Activated CD8-positive, alpha-beta T cell treated with anti-CD3 and anti-CD28 coated beads, Interleukin-2, amount 10 ng/mL, durations not matched to agents 7 days and 5 days (primary cell): ENCODE data around the gene NCOR1. TPM values are rescaled to one million over a fixed set of nuclear protein-coding genes. Genes with fewer than 3 reads are reported as not detected.

ENCODE experiments used
- ATAC-seq: fragments of 150-1000 bp; cut with Tn5 transposase; one replicate; pipeline ENCODE4 v1.10.0; 2021; ENCODE audit warnings: moderate library complexity
- CTCF ChIA-PET: fragments of 350-600 bp; sonication (Branson Sonifier 250); formaldehyde crosslinking; loops from one replicate; lab custom pipeline; 2021; ENCODE audit warnings: antibody characterized with exemption; lab: Charles Lee
- POLR2A ChIA-PET: fragments of 350-600 bp; sonication (Branson Sonifier 250); formaldehyde crosslinking; loops from one replicate; lab custom pipeline; 2021; ENCODE audit warnings: antibody characterized with exemption; lab: Charles Lee
- DNase-seq: peaks from one replicate; pipeline ENCODE4 v3.0.0-alpha.2; 2020
- H3K27ac Mint-ChIP-seq: one replicate; pipeline ENCODE4 v1.8.0; 2021; ENCODE audit warnings: mild to moderate bottlenecking, mixed read lengths
- H3K27me3 Mint-ChIP-seq: one replicate; pipeline ENCODE4 v1.8.0; 2021; ENCODE audit warnings: low read depth, mixed read lengths
- H3K36me3 Mint-ChIP-seq: one replicate; pipeline ENCODE4 v1.8.0; 2021; ENCODE audit warnings: low read depth, mixed read lengths
- H3K4me1 Mint-ChIP-seq: one replicate; pipeline ENCODE4 v1.8.0; 2021; ENCODE audit warnings: low read depth, mixed read lengths
- H3K4me3 Mint-ChIP-seq: one replicate; pipeline ENCODE4 v1.8.0; 2021; ENCODE audit warnings: mild to moderate bottlenecking, mixed read lengths
- H3K9me3 Mint-ChIP-seq: one replicate; pipeline ENCODE4 v1.8.0; 2022; ENCODE audit warnings: mixed read lengths; ENCODE audit not compliant: insufficient read depth
- total RNA-seq, 2 experiments: library from RNA; stranded (reverse); gene quantifications; one replicate each; pipeline ENCODE4 v1.2.3, GENCODE V29; 2021

The NCOR1 gene
- total RNA-seq, 2 experiments from 2014 or later, result 160 to 161 TPM

DNA sequence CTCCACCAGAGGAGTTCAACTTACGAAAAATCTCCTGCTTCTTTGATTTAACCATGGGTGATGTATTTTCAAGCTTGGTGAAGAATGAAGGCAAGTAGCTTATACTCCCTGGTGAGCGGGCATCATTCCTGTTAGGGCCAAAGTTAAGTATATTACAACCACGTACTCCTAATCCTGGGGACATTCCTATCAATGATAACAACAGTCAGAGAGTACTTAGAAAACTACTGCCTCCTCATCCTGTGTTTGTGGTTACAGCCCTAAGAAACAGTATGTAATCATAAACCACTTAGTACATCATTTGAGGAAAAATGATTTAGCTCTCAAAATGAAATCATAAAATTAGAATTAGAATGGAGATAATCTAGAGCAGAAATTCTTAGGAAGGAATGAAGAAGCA is 168.4 kb downstream of the NCOR1 start:
- H3K4me1 Mint-ChIP-seq, result peaks cover 15% of the 10 kb centered on the region
- POLR2A ChIA-PET, result no interaction called here
- H3K9me3 Mint-ChIP-seq, result no peaks in the 10 kb centered on the region
- H3K36me3 Mint-ChIP-seq, result peaks cover 58% of the 10 kb centered on the region
- no peak overlapping the region for H3K4me3 Mint-ChIP-seq
- ATAC-seq, result no peak
- no peak overlapping the region for H3K27ac Mint-ChIP-seq
- DNase-seq, result no peak
- no peaks in the 10 kb centered on the region for H3K27me3 Mint-ChIP-seq
- CTCF ChIA-PET, result interaction anchor here (1.4 to 1.7 kb wide), 2 partner anchors 9 to 19 kb away, joined by 4 to 6 read pairs; no protein-coding TSS in a partner anchor

DNA sequence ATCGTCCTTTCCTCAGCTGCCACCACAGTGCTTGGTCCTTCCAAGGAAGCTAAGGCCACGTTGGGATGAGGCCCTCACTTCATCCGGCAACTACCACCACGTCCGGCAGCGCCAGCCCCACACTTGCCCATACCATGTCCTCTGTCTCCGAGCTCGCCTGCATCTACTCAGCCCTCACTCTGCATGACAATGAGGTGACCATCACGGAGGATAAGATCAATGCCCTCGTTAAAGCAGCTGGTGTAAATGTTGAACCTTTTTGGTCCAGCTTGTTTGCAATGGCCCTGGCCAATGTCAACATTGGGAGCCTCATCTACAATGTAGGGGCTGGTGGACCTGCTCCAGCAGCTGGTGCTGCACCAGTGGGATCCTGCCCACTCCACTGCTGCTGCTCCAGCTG is 170.8 kb downstream of the NCOR1 start:
- ChIA-PET POLR2A (no interaction called here), CTCF (no interaction called here)
- Mint-ChIP-seq H3K36me3 (peaks cover 64% of the 10 kb centered on the region), H3K4me3 (no peak overlapping the region), H3K27ac (no peak overlapping the region), H3K4me1 (peaks cover 15% of the 10 kb centered on the region), H3K9me3 (no peaks in the 10 kb centered on the region), H3K27me3 (no peaks in the 10 kb centered on the region)
- ATAC-seq (no peak), DNase-seq (no peak)

DNA sequence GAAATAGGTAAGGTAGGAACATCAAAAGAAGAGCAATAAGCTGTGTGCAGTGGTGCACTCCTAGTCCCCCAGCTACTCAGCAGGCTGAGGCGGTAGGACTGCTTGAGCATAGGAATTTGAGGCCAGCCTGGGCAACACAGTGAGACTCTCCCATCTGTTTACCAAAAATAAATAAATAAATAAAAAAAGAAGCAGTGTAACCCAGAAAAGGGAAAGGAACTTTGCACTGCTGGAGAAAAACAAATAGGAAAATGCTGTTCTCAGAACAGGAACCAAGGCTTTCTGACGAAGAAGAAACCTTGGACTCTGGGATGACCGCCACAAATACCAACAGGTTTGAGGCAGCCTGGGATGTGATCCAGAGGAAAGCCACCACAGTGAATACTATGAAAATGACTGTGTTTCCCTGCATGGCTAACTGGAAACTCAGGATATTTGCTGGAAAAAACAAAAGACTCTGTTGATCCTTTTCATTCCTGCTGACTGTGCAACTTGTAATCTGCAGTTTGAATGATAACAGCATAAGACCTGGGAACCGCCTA is 174.6 kb downstream of the NCOR1 start:
- no peak for ATAC-seq
- H3K27ac Mint-ChIP-seq, result peak overlapping the region; percentile 43

DNA sequence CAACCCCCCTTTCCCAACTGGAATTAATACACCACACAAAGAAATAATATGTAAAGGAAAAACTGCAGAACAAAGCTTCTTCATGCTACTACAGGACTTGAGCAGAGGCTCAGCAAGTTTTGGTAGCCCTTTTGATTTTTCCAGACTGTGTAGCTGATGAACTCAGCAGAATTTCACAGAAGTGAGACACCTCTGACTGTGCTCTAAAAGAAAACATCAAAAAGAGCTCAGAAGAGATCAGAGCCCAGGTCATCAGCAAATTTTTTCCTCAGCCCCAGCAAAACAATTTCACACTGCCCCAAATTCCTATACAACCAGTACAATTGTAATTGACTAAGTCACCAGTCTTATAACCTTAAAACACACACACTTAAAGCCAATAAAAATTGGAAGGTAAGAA is 177.7 kb downstream of the NCOR1 start:
- peaks cover 6% of the 10 kb centered on the region for H3K4me1 Mint-ChIP-seq
- H3K27me3 Mint-ChIP-seq, result no peaks in the 10 kb centered on the region
- peaks cover 76% of the 10 kb centered on the region for H3K36me3 Mint-ChIP-seq
- ChIA-PET CTCF (interaction anchor here (0.8 to 1.9 kb wide), 2 partner anchors 9 kb away, joined by 3 to 6 read pairs; no protein-coding TSS in a partner anchor), POLR2A (no interaction called here)
- peak overlapping the region; percentile 26 for H3K27ac Mint-ChIP-seq
- H3K9me3 Mint-ChIP-seq, result no peaks in the 10 kb centered on the region
- DNase-seq, result no peak
- no peak for ATAC-seq
- H3K4me3 Mint-ChIP-seq, result no peak overlapping the region

More for the DNA sequence above, 174.6 kb downstream of the NCOR1 start:
- CTCF ChIA-PET, result no interaction called here
- Mint-ChIP-seq H3K4me3 (no peak overlapping the region), H3K36me3 (peaks cover 70% of the 10 kb centered on the region), H3K9me3 (no peaks in the 10 kb centered on the region), H3K27me3 (no peaks in the 10 kb centered on the region), H3K4me1 (no peaks in the 10 kb centered on the region)
- POLR2A ChIA-PET, result no interaction called here
- no peak for DNase-seq

DNA sequence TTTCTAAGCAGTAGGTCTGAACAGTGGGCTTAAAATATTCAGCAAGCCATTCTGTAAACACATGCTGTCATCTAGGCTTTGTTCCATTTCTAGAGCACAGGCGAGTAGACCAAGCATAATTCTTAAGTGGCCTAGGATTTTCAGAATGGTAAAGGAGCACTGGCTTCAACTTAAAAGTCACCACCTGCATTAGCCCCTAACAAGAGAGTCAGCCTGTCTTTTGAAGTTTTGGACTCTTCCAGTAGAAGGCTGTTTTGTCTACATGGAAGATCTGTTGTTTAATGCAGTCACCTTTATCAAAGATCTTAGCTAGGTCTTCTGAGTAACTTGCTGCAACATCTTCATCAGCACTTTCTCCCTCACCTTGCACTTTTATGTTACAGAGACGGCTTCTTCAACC is 179.1 kb downstream of the NCOR1 start:
- no peak overlapping the region for H3K4me3 Mint-ChIP-seq
- H3K27me3 Mint-ChIP-seq, result no peaks in the 10 kb centered on the region
- H3K27ac Mint-ChIP-seq, result no peak overlapping the region
- CTCF ChIA-PET, result no interaction called here
- ATAC-seq, result no peak
- H3K36me3 Mint-ChIP-seq, result peaks cover 79% of the 10 kb centered on the region
- no peak for DNase-seq
- POLR2A ChIA-PET, result no interaction called here
- H3K4me1 Mint-ChIP-seq, result peaks cover 6% of the 10 kb centered on the region
- no peaks in the 10 kb centered on the region for H3K9me3 Mint-ChIP-seq

DNA sequence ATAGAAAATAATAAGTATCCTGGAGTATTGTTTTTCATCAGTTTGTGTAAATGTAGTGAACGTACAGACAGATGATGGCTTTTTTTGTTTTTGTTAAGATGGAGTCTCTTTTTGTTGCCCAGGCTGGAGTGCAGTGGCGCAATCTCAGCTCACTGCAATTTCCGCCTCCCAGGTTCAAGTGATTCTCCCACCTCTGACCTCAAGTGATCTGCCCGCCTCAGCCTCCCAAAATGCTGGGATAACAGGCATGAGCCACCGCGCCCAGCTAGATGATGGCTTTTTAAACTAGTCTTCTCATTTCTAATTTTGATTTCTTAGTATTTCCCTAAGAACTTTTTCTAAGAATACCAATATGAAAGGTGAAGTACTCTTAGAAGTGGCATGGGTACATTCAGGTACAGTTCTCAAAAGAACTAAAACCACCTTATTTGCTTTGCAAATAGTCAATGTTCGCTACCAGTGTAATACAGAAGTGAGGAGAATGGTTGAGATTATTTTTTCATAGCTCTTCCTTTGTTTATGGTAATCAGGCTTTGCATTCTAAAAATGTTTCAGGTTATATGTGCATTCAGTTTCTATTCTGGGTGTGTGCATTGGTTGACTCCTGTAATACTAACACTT is 181.5 kb downstream of the NCOR1 start:
- ATAC-seq (no peak), DNase-seq (no peak)
- no peaks in the 10 kb centered on the region for H3K27me3 Mint-ChIP-seq
- CTCF ChIA-PET, result interaction anchor here (1.2 kb wide), 1 partner anchor 9 kb away, joined by 3 read pairs; no protein-coding TSS in a partner anchor
- POLR2A ChIA-PET, result no interaction called here
- peak overlapping the region; percentile 39 for H3K27ac Mint-ChIP-seq
- H3K9me3 Mint-ChIP-seq, result no peaks in the 10 kb centered on the region
- H3K4me3 Mint-ChIP-seq, result no peak overlapping the region
- H3K4me1 Mint-ChIP-seq, result peaks cover 6% of the 10 kb centered on the region
- peaks cover 87% of the 10 kb centered on the region for H3K36me3 Mint-ChIP-seq

DNA sequence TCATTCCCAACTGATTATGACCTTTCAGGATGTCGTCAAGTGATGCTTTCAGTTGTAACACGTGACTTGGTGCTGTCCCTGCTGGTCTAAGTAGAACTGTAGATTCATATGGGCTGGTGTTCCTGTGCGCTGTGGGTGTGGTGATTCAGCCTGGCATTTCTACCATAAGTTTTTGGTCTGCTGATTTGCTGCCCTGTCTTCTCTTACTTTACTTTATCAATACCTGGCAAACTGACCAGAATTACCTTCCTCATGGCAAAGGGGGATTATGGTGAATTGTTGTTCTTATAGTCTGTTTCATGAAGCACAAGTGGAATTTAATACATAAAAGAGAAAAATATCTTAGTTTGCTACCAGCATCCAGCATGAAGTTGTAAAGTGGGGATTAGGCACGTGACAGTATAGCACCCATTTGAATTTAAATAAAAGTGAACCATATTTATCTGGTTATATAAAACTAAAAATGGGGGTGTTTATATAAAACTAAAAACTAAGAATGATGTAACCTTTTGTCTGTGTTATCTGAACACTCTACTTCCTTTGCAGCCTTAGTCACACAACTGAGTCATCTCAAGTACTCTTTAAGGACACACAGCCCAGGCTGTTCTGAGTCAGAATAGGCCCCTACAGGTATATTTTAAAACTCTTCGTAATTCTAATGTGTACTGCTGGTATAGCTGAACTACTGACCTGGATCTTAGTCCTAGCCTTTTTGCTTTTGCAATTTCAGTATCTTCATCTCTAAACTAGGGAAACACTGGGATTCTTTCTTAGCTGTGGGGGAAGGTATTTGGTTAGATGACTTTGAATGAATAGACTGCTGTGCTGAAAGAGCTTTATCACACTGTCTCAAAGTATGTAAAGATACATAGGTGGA is 187.4 kb downstream of the NCOR1 start:
- H3K9me3 Mint-ChIP-seq, result no peaks in the 10 kb centered on the region

DNA sequence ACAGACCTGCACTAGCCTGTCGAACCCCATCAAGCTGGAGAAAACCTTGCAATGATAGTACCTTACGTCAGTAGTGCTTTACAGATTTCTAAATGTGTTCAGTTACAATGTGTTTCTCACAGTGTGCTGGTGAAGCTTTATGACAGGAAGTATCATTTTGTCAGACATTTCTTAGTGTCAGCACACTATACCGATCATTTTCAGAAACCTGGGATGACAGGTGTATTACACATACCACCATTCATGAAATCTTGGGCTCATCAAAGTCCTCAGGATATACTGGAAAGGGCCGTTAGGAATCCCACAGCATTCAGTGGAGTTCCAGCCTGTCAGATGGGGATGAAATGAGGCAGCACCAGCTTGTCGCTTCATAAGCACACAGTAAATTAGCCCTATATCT is 188.4 kb downstream of the NCOR1 start:
- POLR2A ChIA-PET, result interaction anchor here (0.8 kb wide), 1 partner anchor 27 kb away, joined by 3 read pairs; the partner anchor contains the start of genes TTC19 and ZSWIM7
- H3K4me1 Mint-ChIP-seq, result peaks cover 25% of the 10 kb centered on the region
- no peak overlapping the region for H3K4me3 Mint-ChIP-seq
- no peaks in the 10 kb centered on the region for H3K27me3 Mint-ChIP-seq
- H3K36me3 Mint-ChIP-seq, result peaks cover 80% of the 10 kb centered on the region
- ATAC-seq, result no peak
- CTCF ChIA-PET, result interaction anchor here (1.4 to 2.0 kb wide), 2 partner anchors 20 to 21 kb away, joined by 4 to 6 read pairs; no protein-coding TSS in a partner anchor
- no peaks in the 10 kb centered on the region for H3K9me3 Mint-ChIP-seq
- peak overlapping the region; percentile 83 for H3K27ac Mint-ChIP-seq
- DNase-seq, result no peak

More for the DNA sequence above, 187.4 kb downstream of the NCOR1 start:
- DNase-seq (peak; percentile 58), ATAC-seq (peak; percentile 98)
- H3K4me3 Mint-ChIP-seq, result no peak overlapping the region
- CTCF ChIA-PET, result interaction anchor here (0.8 to 2.0 kb wide), 6 partner anchors 10 to 325 kb away, joined by 3 to 6 read pairs (median 4); no protein-coding TSS in a partner anchor
- H3K27ac Mint-ChIP-seq, result peak overlapping the region; percentile 83
- no peaks in the 10 kb centered on the region for H3K27me3 Mint-ChIP-seq
- POLR2A ChIA-PET, result no interaction called here
- peaks cover 25% of the 10 kb centered on the region for H3K4me1 Mint-ChIP-seq
- H3K36me3 Mint-ChIP-seq, result peaks cover 86% of the 10 kb centered on the region

DNA sequence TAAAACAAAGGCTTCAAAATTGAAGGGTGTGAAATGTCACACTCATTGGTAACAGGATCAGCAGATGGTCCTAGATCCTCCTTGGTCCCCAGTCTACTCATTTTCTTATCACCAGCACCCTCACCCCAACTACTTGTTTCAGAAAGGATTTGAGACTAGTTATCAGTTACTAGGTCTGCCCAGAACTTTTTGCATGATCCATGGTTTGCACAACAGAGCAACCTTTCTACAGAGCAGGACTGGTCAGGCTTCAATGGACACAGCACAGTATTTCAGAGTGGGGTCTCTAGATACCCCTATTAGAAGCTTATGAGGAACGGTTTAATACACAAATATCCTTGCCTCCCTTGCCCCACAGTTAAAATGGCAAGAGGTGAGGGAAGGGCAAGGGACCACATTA is 190.1 kb downstream of the NCOR1 start:
- Mint-ChIP-seq H3K4me3 (no peak overlapping the region), H3K4me1 (peaks cover 25% of the 10 kb centered on the region), H3K27me3 (no peaks in the 10 kb centered on the region), H3K27ac (no peak overlapping the region), H3K36me3 (peaks cover 75% of the 10 kb centered on the region), H3K9me3 (no peaks in the 10 kb centered on the region)
- CTCF ChIA-PET, result interaction anchor here (1.0 kb wide), 1 partner anchor 20 kb away, joined by 3 read pairs; no protein-coding TSS in a partner anchor
- no peak for ATAC-seq
- POLR2A ChIA-PET, result no interaction called here
- no peak for DNase-seq

DNA sequence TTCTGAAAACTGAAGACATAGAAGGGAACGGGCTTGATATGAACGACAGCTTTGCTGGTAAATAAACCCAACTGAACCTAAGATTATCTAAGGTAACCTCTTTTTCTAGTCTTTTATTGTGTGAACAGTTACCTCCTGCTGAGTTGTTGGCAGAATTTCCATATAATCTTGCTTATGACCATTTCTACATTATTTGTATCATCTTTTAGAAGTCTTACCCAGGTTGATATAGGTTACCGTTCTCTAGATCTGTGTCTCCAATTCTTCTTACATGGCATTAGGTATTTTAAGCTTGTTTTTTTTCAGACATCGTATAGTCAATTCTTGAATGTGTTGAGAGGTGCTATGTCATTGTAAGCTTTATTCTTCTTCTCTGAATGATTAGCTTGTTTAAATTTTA is 191.5 kb downstream of the NCOR1 start:
- Mint-ChIP-seq H3K27me3 (no peaks in the 10 kb centered on the region), H3K36me3 (peaks cover 71% of the 10 kb centered on the region), H3K4me1 (peaks cover 24% of the 10 kb centered on the region), H3K4me3 (no peak overlapping the region), H3K9me3 (no peaks in the 10 kb centered on the region), H3K27ac (no peak overlapping the region)
- DNase-seq (no peak), ATAC-seq (no peak)
- POLR2A ChIA-PET, result no interaction called here
- CTCF ChIA-PET, result interaction anchor here (1.4 kb wide), 1 partner anchor 22 kb away, joined by 3 read pairs; no protein-coding TSS in a partner anchor

DNA sequence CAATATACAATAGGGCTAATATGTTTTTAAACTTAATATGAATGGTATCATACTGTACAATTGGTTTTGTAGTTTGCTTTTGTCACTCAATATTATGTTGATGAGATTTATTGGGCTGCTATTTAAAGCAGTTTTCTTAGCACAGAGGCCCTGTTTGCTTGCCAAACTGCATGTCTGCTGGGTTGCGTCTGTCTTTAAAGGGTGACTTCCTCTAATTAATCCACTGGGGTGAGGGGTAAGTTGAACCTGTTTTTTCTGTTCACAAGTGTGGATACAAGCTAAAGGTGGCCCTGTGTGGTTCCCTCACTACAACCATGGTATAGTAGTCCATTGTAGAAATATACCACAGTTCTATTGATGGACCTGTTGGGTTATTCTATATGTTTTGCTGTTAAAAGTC is 196.0 kb downstream of the NCOR1 start:
- Mint-ChIP-seq H3K4me1 (peaks cover 2% of the 10 kb centered on the region), H3K36me3 (peaks cover 57% of the 10 kb centered on the region), H3K4me3 (no peak overlapping the region), H3K9me3 (no peaks in the 10 kb centered on the region), H3K27ac (no peak overlapping the region), H3K27me3 (no peaks in the 10 kb centered on the region)
- DNase-seq (no peak), ATAC-seq (no peak)
- CTCF ChIA-PET, result no interaction called here
- POLR2A ChIA-PET, result interaction anchor here (0.6 kb wide), 1 partner anchor 458 kb away, joined by 4 read pairs; no protein-coding TSS in a partner anchor
